Natural killer cell (primary cell): ENCODE results near the gene WWC1. TPM values are rescaled to one million over a fixed set of nuclear protein-coding genes. Genes with fewer than 3 reads are reported as not detected.

ENCODE experiments used
- ATAC-seq, 3 donors: fragments of 150-1000 bp in 2 of 3; fragments of 200-7000 bp in 1 of 3; cut with Tn5 transposase; 1 replicate in 1 of 3; 2 replicates in 2 of 3; pipeline ENCODE4 v1.10.0; 2021; ENCODE audit warnings: mild to moderate bottlenecking in 2 of 3, moderate library complexity in 2 of 3
- DNase-seq, 2 donors: peaks; one replicate each; pipeline versions ENCODE4 v3.0.0 to v3.0.0-alpha.2; 2013 to 2021; ENCODE audit warnings: mixed read lengths in 1 of 2
- H3K27ac ChIP-seq: one replicate; pipeline ENCODE4 v1.5.1; 2013; ENCODE audit warnings: mild to moderate bottlenecking, low read length
- H3K27me3 ChIP-seq: one replicate; pipeline ENCODE4 v1.6.1; 2013; ENCODE audit warnings: low read length; ENCODE audit not compliant: control insufficient read depth, insufficient read depth
- H3K36me3 ChIP-seq: one replicate; pipeline ENCODE4 v1.6.1; 2013; ENCODE audit warnings: low read length; ENCODE audit not compliant: control insufficient read depth, insufficient read depth
- H3K4me1 ChIP-seq: one replicate; pipeline ENCODE4 v1.6.1; 2013; ENCODE audit warnings: low read length; ENCODE audit not compliant: control insufficient read depth, insufficient read depth
- H3K4me3 ChIP-seq: one replicate; pipeline ENCODE4 v1.5.1; 2013; ENCODE audit warnings: low read length
- H3K9me3 ChIP-seq: one replicate; pipeline ENCODE4 v1.6.1; 2013; ENCODE audit warnings: low read length; ENCODE audit not compliant: control insufficient read depth, insufficient read depth
- H3K27ac Mint-ChIP-seq, 2 donors: one replicate each; pipeline ENCODE4 v1.8.0; 2022; ENCODE audit warnings: mild to moderate bottlenecking in 2 of 2, mixed read lengths in 2 of 2, moderate library complexity in 1 of 2
- H3K27me3 Mint-ChIP-seq, 2 donors: one replicate each; pipeline ENCODE4 v1.8.0; 2022; ENCODE audit warnings: low read depth in 2 of 2, mixed read lengths in 2 of 2
- H3K36me3 Mint-ChIP-seq: one replicate; pipeline ENCODE4 v1.8.0; 2022; ENCODE audit warnings: mixed read lengths
- H3K4me1 Mint-ChIP-seq, 2 donors: one replicate each; pipeline ENCODE4 v1.8.0; 2022; ENCODE audit warnings: mixed read lengths in 2 of 2
- H3K4me3 Mint-ChIP-seq: one replicate; pipeline ENCODE4 v1.8.0; 2022; ENCODE audit warnings: mild to moderate bottlenecking, moderate library complexity, mixed read lengths
- H3K9me3 Mint-ChIP-seq, 2 donors: one replicate each; pipeline ENCODE4 v1.8.0; 2022; ENCODE audit warnings: mixed read lengths in 2 of 2
- WGBS: methylation state at CpG from one replicate; pipeline ENCODE4 v1.1.7; 2013; ENCODE audit warnings: missing lambda C conversion rate; ENCODE audit not compliant: insufficient coverage; 5-methylcytosine and 5-hydroxymethylcytosine counted together
- intact Hi-C: fragments of 100-400 bp; cut with micrococcal nuclease; formaldehyde crosslinking; loops from one replicate; pipeline ENCODE4 v1.14.2; 2022
- total RNA-seq, 4 donors: library from RNA; stranded (reverse); fragments of 120-200 nt in 1 of 4; gene quantifications; one replicate each; pipeline versions ENCODE4 v1.2.3 to v1.2.4, GENCODE V29; 2013 to 2022
- TF ChIP-seq, protein P1 (sequence below): fragments of 200-600 bp; IDR thresholded peaks from one replicate; pipeline ENCODE4 v1.8.0; 2022; ENCODE audit warnings: antibody characterized with exemption

Gene WWC1
- total RNA-seq, 3 donors from 2014 or later (not counting 1 experiment from before 2014, with no cell fraction given) = 0.42 to 0.66 (median 0.53) TPM

GRCh38 chr5:168471785-168472184 lies 180.3 kb downstream of the WWC1 start:
- H3K9me3 ChIP-seq = no peaks in the 10 kb centered on the region
- H3K27ac Mint-ChIP-seq = no peak overlapping the region
- H3K27me3 ChIP-seq = no peaks in the 10 kb centered on the region
- H3K4me1 ChIP-seq = no peaks in the 10 kb centered on the region
- no peak overlapping the region for H3K27ac ChIP-seq
- H3K9me3 Mint-ChIP-seq = no peaks in the 10 kb centered on the region
- TF ChIP-seq, protein P1, sequence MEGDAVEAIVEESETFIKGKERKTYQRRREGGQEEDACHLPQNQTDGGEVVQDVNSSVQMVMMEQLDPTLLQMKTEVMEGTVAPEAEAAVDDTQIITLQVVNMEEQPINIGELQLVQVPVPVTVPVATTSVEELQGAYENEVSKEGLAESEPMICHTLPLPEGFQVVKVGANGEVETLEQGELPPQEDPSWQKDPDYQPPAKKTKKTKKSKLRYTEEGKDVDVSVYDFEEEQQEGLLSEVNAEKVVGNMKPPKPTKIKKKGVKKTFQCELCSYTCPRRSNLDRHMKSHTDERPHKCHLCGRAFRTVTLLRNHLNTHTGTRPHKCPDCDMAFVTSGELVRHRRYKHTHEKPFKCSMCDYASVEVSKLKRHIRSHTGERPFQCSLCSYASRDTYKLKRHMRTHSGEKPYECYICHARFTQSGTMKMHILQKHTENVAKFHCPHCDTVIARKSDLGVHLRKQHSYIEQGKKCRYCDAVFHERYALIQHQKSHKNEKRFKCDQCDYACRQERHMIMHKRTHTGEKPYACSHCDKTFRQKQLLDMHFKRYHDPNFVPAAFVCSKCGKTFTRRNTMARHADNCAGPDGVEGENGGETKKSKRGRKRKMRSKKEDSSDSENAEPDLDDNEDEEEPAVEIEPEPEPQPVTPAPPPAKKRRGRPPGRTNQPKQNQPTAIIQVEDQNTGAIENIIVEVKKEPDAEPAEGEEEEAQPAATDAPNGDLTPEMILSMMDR = no peak
- WGBS = 89% methylated on average over 4 of the region's 4 CpGs
- intact Hi-C loops = no loop called here
- H3K4me1 Mint-ChIP-seq = no peaks in the 10 kb centered on the region
- DNase-seq (no peak), ATAC-seq (no peak)
- no peaks in the 10 kb centered on the region for H3K36me3 Mint-ChIP-seq
- peaks cover 2 to 27% of the 10 kb centered on the region in 2 donors for H3K27me3 Mint-ChIP-seq
- no peak overlapping the region for H3K4me3 Mint-ChIP-seq
- H3K4me3 ChIP-seq = no peak overlapping the region
- no peaks in the 10 kb centered on the region for H3K36me3 ChIP-seq

DNA sequence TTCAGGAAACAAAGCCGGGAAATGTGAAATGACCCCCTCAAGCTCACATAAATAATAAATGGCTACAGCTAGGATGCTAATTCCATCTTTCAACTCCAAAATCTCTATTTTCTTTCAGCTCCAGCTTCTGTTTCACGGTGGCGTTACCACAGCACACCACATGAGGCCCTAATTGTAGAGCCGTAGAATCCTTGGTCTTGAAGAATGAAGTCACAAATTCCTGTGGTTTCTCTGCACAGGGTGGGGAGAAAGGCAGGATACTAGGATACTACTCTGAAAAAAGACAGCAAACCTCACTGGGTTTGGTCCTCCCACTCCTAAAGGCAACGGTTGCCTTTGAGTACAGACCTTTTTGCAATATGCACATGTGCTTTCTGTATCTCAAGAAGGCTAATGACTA lies 180.9 kb downstream of the WWC1 start:
- Histone ChIP-seq H3K4me3 (no peak overlapping the region), H3K4me1 (no peaks in the 10 kb centered on the region), H3K9me3 (no peaks in the 10 kb centered on the region), H3K27ac (no peak overlapping the region), H3K27me3 (no peaks in the 10 kb centered on the region), H3K36me3 (no peaks in the 10 kb centered on the region)
- ATAC-seq (no peak), DNase-seq (no peak)
- H3K27me3 Mint-ChIP-seq = peaks cover 2 to 27% of the 10 kb centered on the region in 2 donors
- TF ChIP-seq, protein P1 = no peak
- 82% methylated on average over 5 of the region's 5 CpGs for WGBS
- intact Hi-C loops = no loop called here
- no peaks in the 10 kb centered on the region for H3K36me3 Mint-ChIP-seq
- H3K27ac Mint-ChIP-seq = no peak overlapping the region
- no peak overlapping the region for H3K4me3 Mint-ChIP-seq
- no peaks in the 10 kb centered on the region for H3K4me1 Mint-ChIP-seq
- H3K9me3 Mint-ChIP-seq = no peaks in the 10 kb centered on the region

GRCh38 chr5:168474319-168474718 lies 182.9 kb downstream of the WWC1 start:
- no peak for ATAC-seq
- 73% methylated on average over 1 of the region's 1 CpG for WGBS
- Histone ChIP-seq H3K4me1 (no peaks in the 10 kb centered on the region), H3K4me3 (no peak overlapping the region), H3K27ac (no peak overlapping the region), H3K27me3 (no peaks in the 10 kb centered on the region), H3K36me3 (no peaks in the 10 kb centered on the region), H3K9me3 (no peaks in the 10 kb centered on the region)
- TF ChIP-seq, protein P1 = no peak
- no peaks in the 10 kb centered on the region for H3K9me3 Mint-ChIP-seq
- intact Hi-C loops = no loop called here
- H3K4me1 Mint-ChIP-seq = no peaks in the 10 kb centered on the region
- no peaks in the 10 kb centered on the region for H3K36me3 Mint-ChIP-seq
- DNase-seq = no peak
- no peak overlapping the region for H3K27ac Mint-ChIP-seq
- H3K27me3 Mint-ChIP-seq = peaks cover 16 to 22% of the 10 kb centered on the region in 2 donors
- no peak overlapping the region for H3K4me3 Mint-ChIP-seq

DNA sequence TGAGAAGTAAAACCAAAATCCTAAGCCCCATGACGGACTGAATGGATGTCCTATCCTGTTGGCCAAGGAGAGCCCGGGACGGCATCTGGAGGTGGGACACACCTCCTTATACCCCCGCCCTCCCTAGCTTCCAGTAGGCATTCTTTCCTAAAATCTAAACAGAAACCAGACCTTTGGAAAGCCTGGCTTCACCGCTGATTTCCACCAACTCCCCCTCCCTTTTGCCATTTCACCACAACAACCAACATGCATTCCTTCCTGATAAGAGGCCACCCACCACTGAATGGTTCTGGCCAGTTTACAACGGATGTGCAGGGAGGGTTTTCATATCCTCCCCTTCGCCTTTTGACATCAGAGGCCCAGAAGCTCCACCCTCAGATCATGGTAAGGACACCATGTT lies 185.6 kb downstream of the WWC1 start:
- H3K4me3 ChIP-seq = no peak overlapping the region
- intact Hi-C loops = no loop called here
- TF ChIP-seq, protein P1 = no peak
- Mint-ChIP-seq H3K27ac (no peak overlapping the region), H3K4me3 (no peak overlapping the region), H3K9me3 (no peaks in the 10 kb centered on the region), H3K27me3 (peaks cover 14 to 15% of the 10 kb centered on the region in 2 donors), H3K36me3 (no peaks in the 10 kb centered on the region), H3K4me1 (no peaks in the 10 kb centered on the region)
- no peak overlapping the region for H3K27ac ChIP-seq
- DNase-seq = no peak
- no peaks in the 10 kb centered on the region for H3K4me1 ChIP-seq
- no peaks in the 10 kb centered on the region for H3K27me3 ChIP-seq
- WGBS = 55% methylated on average over 7 of the region's 7 CpGs
- no peak for ATAC-seq
- no peaks in the 10 kb centered on the region for H3K36me3 ChIP-seq
- no peaks in the 10 kb centered on the region for H3K9me3 ChIP-seq
